Sigmoid colon (tissue), 7 donors: ENCODE measurements around the gene SLC35G6. TPM values are rescaled to one million over a fixed set of nuclear protein-coding genes. Genes with fewer than 3 reads are reported as not detected.

Source experiments
- DNase-seq: peaks from one replicate; pipeline ENCODE4 v3.0.0-alpha.2; 2019
- H3K27ac ChIP-seq, 4 donors: fragments of 200-600 bp; sonication (generic); one replicate each; pipeline ENCODE4 v1.5.1; 2016 to 2019; ENCODE audit warnings: mild to moderate bottlenecking in 1 of 4
- H3K27me3 ChIP-seq, 3 donors: fragments of 200-600 bp; sonication (generic); one replicate each; pipeline ENCODE4 v1.5.1; 2019; ENCODE audit warnings: mild to moderate bottlenecking in 1 of 3
- H3K36me3 ChIP-seq, 4 donors: fragments of 200-600 bp; sonication (generic); one replicate each; pipeline ENCODE4 v1.5.1; 2016 to 2019
- H3K4me1 ChIP-seq, 4 donors: fragments of 200-600 bp; sonication (generic); one replicate each; pipeline ENCODE4 v1.5.1; 2017 to 2019
- H3K4me3 ChIP-seq, 4 donors: fragments of 200-600 bp; sonication (generic); one replicate each; pipeline ENCODE4 v1.5.1; 2017 to 2019; ENCODE audit warnings: mild to moderate bottlenecking in 2 of 4, moderate library complexity in 1 of 4
- H3K9me3 ChIP-seq, 4 donors: fragments of 200-600 bp in 3 of 4; sonication (generic) in 3 of 4; one replicate each; pipeline versions ENCODE4 v1.5.1 to v1.6.1; 2013 to 2019
- EP300 ChIP-seq, 4 donors: sonication (generic); formaldehyde crosslinking; IDR thresholded peaks; one replicate each; pipeline ENCODE4 v1.6.1; 2017; ENCODE audit warnings: antibody characterized with exemption in 4 of 4
- POLR2A ChIP-seq, 2 donors: fragments of 450-650 bp; IDR thresholded peaks; one replicate each; pipeline ENCODE4 v1.6.1; 2016; ENCODE audit warnings: antibody characterized with exemption in 2 of 2, mild to moderate bottlenecking in 2 of 2, moderate library complexity in 2 of 2
- POLR2AphosphoS5 ChIP-seq, 4 donors: sonication (generic); formaldehyde crosslinking; IDR thresholded peaks; one replicate each; pipeline ENCODE4 v1.6.1; 2017; ENCODE audit warnings: antibody characterized with exemption in 4 of 4
- WGBS, 2 donors: extraction: QIAGEN DNeasy Blood & Tissue Kit; methylation state at CpG; one replicate each; pipeline ENCODE4 v1.1.7; 2013; 5-methylcytosine and 5-hydroxymethylcytosine counted together
- intact Hi-C: fragments of 100-400 bp; cut with DNase I; formaldehyde crosslinking; loops from one replicate; pipeline ENCODE4 v1.15.1; 2023
- polyA plus RNA-seq, 3 donors: library from polyadenylated mRNA; stranded (reverse); fragments of 200-250 nt; gene quantifications; one replicate each; pipeline ENCODE4 v1.2.3, GENCODE V29; 2013
- total RNA-seq, 4 donors: library from RNA; depleted of rRNA; stranded (reverse); fragments of >200 nt; gene quantifications; one replicate each; pipeline ENCODE4 v1.1.0, GENCODE V29; 2016
- TF ChIP-seq, protein P1 (sequence below), 4 experiments: fragments of 450-650 bp in 3 of 4; fragments of 200-600 bp in 1 of 4; IDR thresholded peaks; one replicate each; pipeline ENCODE4 v1.5.1; 2016 to 2019; ENCODE audit warnings: antibody characterized with exemption in 4 of 4, mild to moderate bottlenecking in 3 of 4, moderate library complexity in 2 of 4
- donor health status: healthy with polysubstance abuse.
- donor health status: Bipolar disorder and iron deficiency.
- donor health status: healthy.

Gene SLC35G6
- total and polyA plus RNA-seq, 7 donors, result not detected

DNA sequence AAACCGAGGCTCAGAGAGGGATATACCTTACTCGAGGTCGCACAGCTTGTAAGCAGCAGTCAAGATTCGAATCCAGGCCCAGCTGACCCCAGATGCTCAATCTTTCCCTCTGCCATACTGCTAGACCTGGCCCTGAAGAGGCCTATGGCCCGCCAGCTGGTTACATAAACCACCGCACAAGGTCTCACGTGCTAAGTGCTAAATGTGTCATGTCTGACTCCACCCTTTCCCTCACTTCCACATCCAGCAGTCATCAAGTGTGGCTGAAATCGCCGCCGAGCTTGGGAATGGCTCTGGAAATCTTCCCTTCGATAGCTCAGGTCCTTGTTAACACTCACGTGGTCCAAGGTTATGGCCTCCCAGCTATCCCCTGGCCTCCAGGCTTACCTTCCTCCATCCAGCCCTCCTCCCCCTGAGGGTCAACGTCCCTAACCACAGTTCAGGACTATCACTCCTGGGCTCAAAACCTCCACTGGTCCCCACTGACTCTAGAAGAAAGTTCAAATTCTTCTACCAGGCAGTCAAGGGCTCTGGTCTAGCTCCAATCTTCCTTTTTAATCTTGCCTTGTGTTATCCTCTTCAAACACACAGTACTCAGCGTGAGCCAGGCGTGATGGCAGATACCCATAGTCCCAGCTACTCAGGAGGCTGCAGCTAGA, 5.4 kb upstream of the SLC35G6 start:
- Histone ChIP-seq H3K27me3 (no peaks in the 10 kb centered on the region), H3K27ac (peak overlapping the region; percentile 94 to 100 (median 100)), H3K9me3 (no peaks in the 10 kb centered on the region), H3K36me3 (no peaks in the 10 kb centered on the region), H3K4me1 (peaks cover 0 to 73% (median 56%) of the 10 kb centered on the region in 4 donors), H3K4me3 (no peak overlapping the region)
- peak; percentile 92 for DNase-seq
- WGBS, 2 donors, result 75 to 81% methylated on average over 15 of the region's 15 CpGs
- TF ChIP-seq, protein P1, sequence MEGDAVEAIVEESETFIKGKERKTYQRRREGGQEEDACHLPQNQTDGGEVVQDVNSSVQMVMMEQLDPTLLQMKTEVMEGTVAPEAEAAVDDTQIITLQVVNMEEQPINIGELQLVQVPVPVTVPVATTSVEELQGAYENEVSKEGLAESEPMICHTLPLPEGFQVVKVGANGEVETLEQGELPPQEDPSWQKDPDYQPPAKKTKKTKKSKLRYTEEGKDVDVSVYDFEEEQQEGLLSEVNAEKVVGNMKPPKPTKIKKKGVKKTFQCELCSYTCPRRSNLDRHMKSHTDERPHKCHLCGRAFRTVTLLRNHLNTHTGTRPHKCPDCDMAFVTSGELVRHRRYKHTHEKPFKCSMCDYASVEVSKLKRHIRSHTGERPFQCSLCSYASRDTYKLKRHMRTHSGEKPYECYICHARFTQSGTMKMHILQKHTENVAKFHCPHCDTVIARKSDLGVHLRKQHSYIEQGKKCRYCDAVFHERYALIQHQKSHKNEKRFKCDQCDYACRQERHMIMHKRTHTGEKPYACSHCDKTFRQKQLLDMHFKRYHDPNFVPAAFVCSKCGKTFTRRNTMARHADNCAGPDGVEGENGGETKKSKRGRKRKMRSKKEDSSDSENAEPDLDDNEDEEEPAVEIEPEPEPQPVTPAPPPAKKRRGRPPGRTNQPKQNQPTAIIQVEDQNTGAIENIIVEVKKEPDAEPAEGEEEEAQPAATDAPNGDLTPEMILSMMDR (IDR thresholded peaks at IDR 0.05), result no peak
- TF ChIP-seq EP300 (IDR thresholded peaks at IDR 0.05) (peak in 1 of 4 donors; percentile 50), POLR2AphosphoS5 (IDR thresholded peaks at IDR 0.05) (peak; percentile 61 to 84 (median 72))
- intact Hi-C loops, result loop anchor here (2.0 kb wide), 3 partner anchors 19 to 71 kb away; partner anchors contain the start of gene TMEM256

DNA sequence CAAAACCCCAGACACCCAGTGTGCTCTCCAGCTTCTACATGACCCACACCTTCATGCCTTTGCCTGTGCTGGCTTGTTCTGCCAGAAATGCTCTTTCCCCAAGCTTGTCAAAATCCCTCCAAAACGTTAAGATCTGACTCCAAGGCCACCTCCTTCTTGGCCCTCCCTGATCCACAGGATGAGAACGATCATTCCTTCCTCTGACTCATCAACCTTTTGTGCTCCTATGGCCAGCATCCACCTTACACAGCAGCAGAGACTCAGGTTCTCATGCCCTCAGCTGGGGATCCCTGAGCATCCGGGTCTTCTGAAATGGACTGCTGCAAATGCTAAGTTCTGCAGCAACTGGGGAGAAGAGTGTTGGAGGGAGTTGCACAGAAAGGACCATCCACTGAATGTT, 4.8 kb upstream of the SLC35G6 start:
- no peaks in the 10 kb centered on the region for H3K27me3 ChIP-seq
- H3K9me3 ChIP-seq, result no peaks in the 10 kb centered on the region
- peaks cover 0 to 73% (median 55%) of the 10 kb centered on the region in 4 donors for H3K4me1 ChIP-seq
- intact Hi-C loops, result loop anchor here (2.0 kb wide), 3 partner anchors 20 to 72 kb away; partner anchors contain the start of gene TMEM256
- no peaks in the 10 kb centered on the region for H3K36me3 ChIP-seq
- no peak for DNase-seq
- WGBS, 2 donors, result 38 to 48% methylated on average over 3 of the region's 3 CpGs
- TF ChIP-seq, protein P1 (IDR thresholded peaks at IDR 0.05), result no peak
- TF ChIP-seq POLR2A (IDR thresholded peaks at IDR 0.05) (no peak), EP300 (IDR thresholded peaks at IDR 0.05) (no peak), POLR2AphosphoS5 (IDR thresholded peaks at IDR 0.05) (no peak)
- no peak overlapping the region for H3K4me3 ChIP-seq
- peak overlapping the region; percentile 94 to 100 (median 100) for H3K27ac ChIP-seq

- WGBS, 2 donors, result 92% methylated on average over 5 of the region's 5 CpGs
- Histone ChIP-seq H3K4me1 (peaks cover 0 to 73% (median 55%) of the 10 kb centered on the region in 4 donors), H3K27me3 (no peaks in the 10 kb centered on the region), H3K4me3 (peak overlapping the region in 3 of 4 donors; percentile 61 to 100 (median 95)), H3K36me3 (no peaks in the 10 kb centered on the region), H3K27ac (peak overlapping the region; percentile 94 to 100 (median 100)), H3K9me3 (no peaks in the 10 kb centered on the region)
- no peak for DNase-seq
- TF ChIP-seq POLR2AphosphoS5 (IDR thresholded peaks at IDR 0.05) (no peak), EP300 (IDR thresholded peaks at IDR 0.05) (no peak), POLR2A (IDR thresholded peaks at IDR 0.05) (no peak)
- TF ChIP-seq, protein P1 (IDR thresholded peaks at IDR 0.05), result no peak
- intact Hi-C loops, result loop anchor here (2.0 kb wide), 3 partner anchors 20 to 72 kb away; partner anchors contain the start of gene TMEM256
These were observed 4.3 kb upstream of the SLC35G6 start for GRCh38 chr17:7476951-7477350.

DNA sequence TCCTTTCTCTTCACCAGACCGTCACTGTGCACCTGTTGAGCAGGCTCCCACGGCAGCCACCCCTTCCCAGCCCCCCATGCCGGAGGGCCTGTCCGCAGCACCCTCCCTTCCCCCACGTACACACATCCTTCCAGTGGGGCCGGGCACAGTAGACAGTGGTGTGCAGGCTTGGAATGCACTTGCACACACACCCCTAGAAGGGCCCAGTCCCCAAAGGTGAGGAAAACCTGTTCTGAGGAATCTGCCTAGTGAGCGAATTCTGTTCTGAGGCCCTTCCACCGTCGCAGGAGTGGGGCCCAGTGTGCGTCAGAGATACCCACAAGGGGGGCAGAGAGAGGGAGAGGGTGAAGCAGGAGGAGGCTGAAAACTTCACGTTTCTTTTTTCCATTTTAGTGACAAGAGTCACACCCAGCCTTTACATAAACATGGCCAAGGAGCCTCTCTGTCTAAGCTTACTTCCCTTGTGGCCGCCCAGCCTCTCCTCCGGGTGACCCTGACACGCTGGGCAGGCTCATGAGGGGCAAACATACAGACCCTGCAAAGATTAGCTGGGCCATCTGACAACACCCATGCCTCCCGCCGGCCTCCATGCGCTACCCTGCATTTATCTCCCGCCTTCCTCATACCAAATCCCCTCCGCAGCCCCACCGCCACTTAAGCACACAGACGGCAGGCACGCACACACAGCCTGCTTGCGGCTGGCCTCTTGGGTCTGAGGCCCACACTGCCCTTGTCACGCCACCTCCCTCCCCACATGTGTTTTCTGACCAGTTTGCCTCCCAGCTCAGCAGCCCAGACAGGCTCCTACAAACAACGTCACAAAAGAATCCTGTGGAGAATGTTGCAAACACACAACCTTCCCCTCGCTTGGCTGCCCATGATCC, 3.6 kb upstream of the SLC35G6 start:
- no peaks in the 10 kb centered on the region for H3K9me3 ChIP-seq
- H3K36me3 ChIP-seq, result no peaks in the 10 kb centered on the region
- intact Hi-C loops, result loop anchor here (2.0 kb wide), 3 partner anchors 21 to 73 kb away; partner anchors contain the start of gene TMEM256
- WGBS, 2 donors, result 47 to 69% methylated on average over 26 of the region's 26 CpGs
- peak overlapping the region; percentile 61 to 100 (median 96) for H3K4me3 ChIP-seq
- peak overlapping the region; percentile 94 to 100 (median 100) for H3K27ac ChIP-seq
- peak; percentile 82 for DNase-seq
- TF ChIP-seq POLR2AphosphoS5 (IDR thresholded peaks at IDR 0.05) (peak; percentile 25 to 69 (median 59)), POLR2A (IDR thresholded peaks at IDR 0.05) (no peak)
- H3K4me1 ChIP-seq, result peaks cover 0 to 79% (median 61%) of the 10 kb centered on the region in 4 donors
- no peaks in the 10 kb centered on the region for H3K27me3 ChIP-seq
